ENCODE results near the gene MCRS1. TPM values are rescaled to one million over a fixed set of nuclear protein-coding genes. Genes with fewer than 3 reads are reported as not detected.

MCRS1 gene
- total and polyA plus RNA-seq, 11 donors, result 64.2 to 122 (median 87.9) TPM

GRCh38 chr12:49585477-49586459 is 17.8 kb upstream of the MCRS1 start:
- no peaks in the 10 kb centered on the region for H3K27me3 ChIP-seq
- TF ChIP-seq CTCF (IDR thresholded peaks at IDR 0.05), result no peak
- DNase-seq, result no peak
- no peak for ATAC-seq
- peaks cover 0 to 2% (median 0%) of the 10 kb centered on the region in 12 donors for H3K9me3 ChIP-seq
- 79 to 86% (median 82%) methylated on average over 14 to 16 of the region's 16 CpGs for WGBS, 4 donors
- intact Hi-C loops (cut with DNase I), result no loop called here
- peaks cover 0 to 3% (median 0%) of the 10 kb centered on the region in 9 donors for H3K36me3 ChIP-seq
- peaks cover 0 to 61% (median 32%) of the 10 kb centered on the region in 12 donors for H3K4me1 ChIP-seq
- peak overlapping the region in 1 of 12 donors; percentile 28 for H3K27ac ChIP-seq
- H3K4me3 ChIP-seq, result no peak overlapping the region

DNA sequence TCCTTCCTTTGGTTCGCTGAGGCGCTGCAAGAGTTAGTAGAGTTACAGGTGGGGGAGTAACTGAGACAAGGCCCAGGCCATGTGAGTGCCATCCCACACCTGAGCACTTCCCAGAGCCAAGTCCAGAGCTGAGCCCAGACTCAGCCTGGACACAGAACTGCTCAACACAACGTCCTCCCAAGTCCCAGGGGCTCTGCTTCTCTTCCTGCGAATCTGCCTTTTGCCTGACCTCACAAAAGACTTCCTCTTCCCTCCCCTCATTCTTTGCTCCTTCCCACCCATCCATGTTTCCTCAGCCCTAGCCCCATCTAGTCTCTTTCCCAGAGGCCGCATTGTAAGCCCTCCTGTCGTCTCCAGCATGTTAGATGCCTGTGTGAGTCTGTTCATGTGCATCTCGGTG is 16.6 kb upstream of the MCRS1 start:
- ATAC-seq, result no peak
- intact Hi-C loops (cut with DNase I), result loop anchor here in 7 of 10 donors (5.0 kb wide), 4 partner anchors 37 to 227 kb away; partner anchors contain the start of genes PRPF40B (in 2 of the 7) and SPATS2 (in 1 of the 7)

DNA sequence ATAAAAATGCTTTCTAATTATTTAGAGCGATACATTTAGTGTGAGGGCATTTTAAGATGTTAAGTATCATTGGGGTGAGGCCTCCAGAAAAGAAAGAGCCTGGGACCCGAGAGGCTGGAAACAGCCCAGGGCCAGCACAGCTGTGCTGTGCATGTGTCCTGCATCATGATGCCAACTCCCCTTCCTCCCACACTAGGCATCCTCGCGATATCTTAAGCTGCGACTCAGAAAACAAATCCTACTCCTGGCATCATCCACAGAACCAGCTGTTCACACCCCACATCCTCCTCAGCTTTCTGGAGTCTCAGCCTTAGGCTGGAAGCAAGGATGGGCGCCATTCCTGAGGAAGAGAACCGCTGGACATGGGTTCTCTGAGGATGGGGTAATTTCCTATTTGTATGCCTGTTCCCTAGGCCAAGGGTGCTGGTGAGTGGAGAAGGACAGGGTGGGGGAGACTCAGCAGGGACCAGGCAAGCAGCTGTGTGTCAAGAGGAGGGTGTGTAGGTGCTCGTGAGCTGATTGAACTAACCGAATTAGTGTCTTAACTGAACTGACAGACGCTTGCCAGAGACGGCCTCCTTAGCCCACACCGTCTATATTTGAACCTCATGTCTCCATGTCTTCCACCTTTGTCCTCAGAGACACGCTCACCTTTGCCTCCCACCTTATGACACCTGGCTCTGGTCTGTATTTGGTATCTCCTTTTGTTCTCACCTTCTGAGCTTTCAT is 15.6 kb upstream of the MCRS1 start:
- DNase-seq (no peak), ATAC-seq (peak in 2 of 4 donors; percentile 6 to 14)
- Histone ChIP-seq H3K4me3 (no peak overlapping the region), H3K27me3 (no peaks in the 10 kb centered on the region), H3K27ac (peak overlapping the region in 10 of 12 donors; percentile 8 to 77 (median 40)), H3K9me3 (no peaks in the 10 kb centered on the region), H3K36me3 (peaks cover 0 to 3% (median 0%) of the 10 kb centered on the region in 9 donors), H3K4me1 (peaks cover 0 to 63% (median 34%) of the 10 kb centered on the region in 12 donors)
- WGBS, 4 donors, result 61 to 72% (median 68%) methylated on average over 13 of the region's 13 CpGs
- intact Hi-C loops (cut with DNase I), result loop anchor here in 8 of 10 donors (2.0 to 5.0 kb wide), 5 partner anchors 36 to 226 kb away; partner anchors contain the start of genes PRPF40B (in 3 of the 8) and SPATS2 (in 1 of the 8)
- TF ChIP-seq CTCF (IDR thresholded peaks at IDR 0.05) (no peak), POLR2A (IDR thresholded peaks at IDR 0.05) (no peak)

More for the DNA sequence above, 16.6 kb upstream of the MCRS1 start:
- TF ChIP-seq POLR2A (IDR thresholded peaks at IDR 0.05), result no peak
- no peak for TF ChIP-seq CTCF (IDR thresholded peaks at IDR 0.05)
- peak overlapping the region in 1 of 12 donors; percentile 22 for H3K4me3 ChIP-seq
- peaks cover 0 to 70% (median 40%) of the 10 kb centered on the region in 12 donors for H3K4me1 ChIP-seq
- peak overlapping the region in 5 of 12 donors; percentile 0 to 62 (median 32) for H3K27ac ChIP-seq
- H3K27me3 ChIP-seq, result no peaks in the 10 kb centered on the region
- H3K36me3 ChIP-seq, result peaks cover 0 to 3% (median 0%) of the 10 kb centered on the region in 9 donors
- no peaks in the 10 kb centered on the region for H3K9me3 ChIP-seq
- WGBS, 4 donors, result 53 to 56% (median 54%) methylated on average over 7 of the region's 7 CpGs
- DNase-seq, result no peak
